NCI-H2029 (cell line): ENCODE data around the gene KIAA0040.

Source experiments
- DNase-seq: peaks from one replicate; lab custom pipeline; 2025; lab: John Stamatoyannopoulos, UW

Gene KIAA0040

DNA sequence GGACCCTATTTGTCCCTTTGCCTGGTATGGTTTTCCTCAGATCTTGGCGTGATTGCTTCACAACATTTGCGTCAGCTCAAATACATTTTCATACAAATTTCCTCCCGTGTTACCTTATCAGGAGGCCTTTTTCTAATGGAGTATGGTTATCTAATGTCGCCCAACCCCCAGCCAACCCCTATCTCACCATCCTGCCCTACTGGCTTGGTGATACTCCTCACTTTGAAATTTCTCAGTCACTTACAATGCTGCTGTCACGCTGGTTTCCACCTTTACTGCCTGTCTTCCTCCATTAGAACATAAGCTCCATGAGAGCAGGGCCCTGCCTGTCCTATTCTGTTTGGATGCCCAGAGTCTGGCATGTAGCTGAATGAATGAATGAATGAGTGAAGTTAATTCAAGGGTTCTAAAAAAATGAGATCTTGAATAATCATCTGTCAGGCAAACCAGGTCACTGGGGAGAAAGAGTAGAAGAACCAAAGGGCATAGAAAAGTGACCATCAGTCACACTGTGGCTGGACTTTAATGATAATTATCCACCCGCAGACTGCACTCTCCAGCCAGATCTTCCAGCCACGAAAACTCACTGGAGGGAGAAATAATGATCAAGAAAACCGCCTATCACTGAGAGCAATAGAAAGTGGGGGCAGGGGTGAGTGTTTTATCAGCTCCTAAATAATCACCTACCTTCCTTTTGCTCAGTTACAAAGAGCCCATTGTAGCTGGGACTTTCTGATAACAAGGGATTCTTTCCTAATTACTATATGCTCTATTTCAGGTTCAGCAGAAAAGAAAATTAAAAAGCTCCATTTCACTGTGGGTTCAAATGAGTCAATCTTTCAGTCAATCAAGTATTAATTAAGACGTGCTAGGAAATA lies 21.3 kb downstream of the KIAA0040 start:
- DNase-seq: no peak

- DNase-seq: peak; percentile 12
Measured at GRCh38 chr1:175169286-175170018, 23.1 kb downstream of the KIAA0040 start.

GRCh38 chr1:175168782-175169181 lies 23.8 kb downstream of the KIAA0040 start:
- no peak for DNase-seq

GRCh38 chr1:175167861-175168260 lies 24.7 kb downstream of the KIAA0040 start:
- DNase-seq: no peak

GRCh38 chr1:175166746-175167145 lies 25.8 kb downstream of the KIAA0040 start:
- DNase-seq: no peak

GRCh38 chr1:175164751-175165150 lies 27.8 kb downstream of the KIAA0040 start:
- DNase-seq: no peak

DNA sequence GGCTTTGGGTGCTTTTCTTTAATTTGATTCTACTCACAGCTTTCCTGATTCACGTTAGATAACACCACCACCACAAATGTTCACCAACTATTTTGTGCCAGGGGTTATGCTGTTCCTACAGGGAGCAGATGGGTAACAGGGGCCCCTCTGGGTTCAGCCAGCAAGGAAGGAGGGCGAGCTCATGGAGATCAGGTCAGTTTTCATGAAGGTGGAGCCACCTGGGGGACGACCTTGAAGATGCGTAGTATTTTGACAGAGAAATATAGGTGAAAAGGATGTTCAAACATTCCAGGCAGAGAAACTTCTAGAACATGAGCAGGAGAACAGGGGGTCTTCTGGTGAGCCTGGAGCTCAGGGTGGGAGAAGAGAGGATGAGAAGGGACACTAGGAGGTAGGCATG lies 28.9 kb downstream of the KIAA0040 start:
- DNase-seq: no peak

DNA sequence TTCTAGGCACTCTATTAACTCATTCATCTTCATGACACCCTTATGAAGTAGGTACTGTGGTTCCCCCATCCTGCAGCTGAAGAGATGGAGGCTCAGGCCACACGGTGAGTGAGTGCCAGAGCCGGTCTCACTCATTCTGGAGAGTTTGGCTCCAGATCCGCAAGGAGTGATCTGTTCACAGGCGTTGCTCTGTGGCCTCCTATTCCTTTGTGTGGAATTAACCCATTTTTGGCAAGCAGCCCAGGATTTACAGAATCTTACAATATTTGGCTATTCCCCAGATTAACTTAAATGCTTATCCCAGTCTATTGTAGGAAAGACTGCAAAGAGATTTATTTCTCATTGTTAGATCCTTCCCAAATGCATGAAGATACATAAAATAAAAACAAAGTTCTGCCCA lies 29.6 kb downstream of the KIAA0040 start:
- DNase-seq: no peak

DNA sequence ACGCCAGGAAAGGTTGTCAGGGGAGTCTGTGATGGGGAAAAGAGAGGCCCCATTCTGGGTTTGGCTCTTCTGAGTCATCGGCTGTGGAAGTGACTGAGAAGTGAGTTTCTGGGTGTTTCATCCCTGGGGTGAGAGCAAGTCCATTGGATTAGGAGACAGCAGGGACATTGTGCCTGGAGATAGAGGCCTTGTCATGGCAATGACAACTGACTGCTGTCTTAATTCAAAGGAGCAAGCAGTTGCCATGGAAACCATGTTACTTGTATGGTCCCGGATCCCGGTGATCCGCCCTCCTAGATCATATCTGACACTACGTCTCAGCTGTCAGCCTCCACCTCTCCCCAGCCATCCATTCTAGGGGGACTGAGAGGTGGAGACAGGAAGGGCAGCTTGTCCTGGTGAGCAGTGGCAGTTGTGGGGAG lies 34.4 kb downstream of the KIAA0040 start:
- no peak for DNase-seq

DNA sequence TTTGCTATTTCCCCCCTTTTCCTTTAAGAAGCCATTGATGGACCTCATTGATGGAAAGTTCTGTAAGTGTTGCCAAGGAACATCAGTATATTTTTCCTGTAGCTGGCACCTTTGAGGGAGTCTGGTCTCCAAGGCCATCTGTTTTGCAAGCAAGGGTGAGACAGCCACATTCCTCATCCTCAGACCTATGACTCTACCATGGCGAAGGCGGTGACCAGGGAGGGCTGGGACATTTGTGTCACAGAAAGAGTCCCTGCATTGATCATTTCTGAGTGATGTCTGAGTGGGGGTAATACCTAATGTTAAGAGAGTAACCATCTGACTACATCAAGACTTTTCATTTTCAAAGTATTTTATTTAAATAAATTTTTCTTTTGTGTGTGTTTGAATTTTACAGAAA lies 35.4 kb downstream of the KIAA0040 start:
- DNase-seq: no peak

DNA sequence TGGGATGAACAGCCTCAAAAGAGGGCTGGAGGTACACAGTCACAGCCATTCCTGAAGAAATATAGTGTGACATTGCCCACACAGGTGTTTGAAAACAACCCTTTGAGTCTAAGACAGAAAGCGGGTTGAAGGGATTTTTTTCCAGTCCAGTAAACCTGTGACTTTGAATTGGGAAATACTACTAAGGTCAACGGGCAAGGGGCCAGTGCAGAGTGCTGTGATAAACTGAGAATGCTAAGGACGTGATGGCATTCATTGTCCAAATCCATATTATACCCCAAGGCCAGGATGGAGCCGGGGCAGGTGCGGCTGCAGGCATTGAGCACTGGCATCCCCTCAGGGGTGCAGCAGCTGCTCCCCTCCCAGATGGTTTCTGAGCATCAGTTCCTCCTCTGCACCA lies 36.6 kb downstream of the KIAA0040 start:
- DNase-seq: no peak

DNA sequence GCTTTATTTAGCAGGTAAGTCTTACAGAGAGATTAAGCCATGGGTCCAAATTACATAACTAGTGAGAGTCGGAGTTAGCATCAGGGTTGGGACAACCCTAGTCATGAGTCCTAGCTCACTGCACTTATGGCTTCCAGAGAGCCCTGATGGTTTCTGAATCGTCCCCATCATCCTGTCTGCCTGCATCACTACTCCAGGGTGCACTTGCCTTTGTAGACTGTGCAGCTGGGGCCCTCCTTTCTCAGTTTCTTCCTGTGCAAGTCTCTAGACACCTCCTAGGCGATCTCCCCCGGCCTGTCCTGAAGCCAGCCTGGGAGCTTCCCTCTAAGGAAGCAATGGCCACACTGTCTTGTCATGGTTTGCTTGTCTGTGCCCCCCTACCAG lies 37.1 kb downstream of the KIAA0040 start:
- no peak for DNase-seq

- DNase-seq: peak; percentile 24
Measured at GRCh38 chr1:175154629-175155472, 37.7 kb downstream of the KIAA0040 start.

GRCh38 chr1:175152006-175152652 lies 40.4 kb downstream of the KIAA0040 start:
- no peak for DNase-seq

DNA sequence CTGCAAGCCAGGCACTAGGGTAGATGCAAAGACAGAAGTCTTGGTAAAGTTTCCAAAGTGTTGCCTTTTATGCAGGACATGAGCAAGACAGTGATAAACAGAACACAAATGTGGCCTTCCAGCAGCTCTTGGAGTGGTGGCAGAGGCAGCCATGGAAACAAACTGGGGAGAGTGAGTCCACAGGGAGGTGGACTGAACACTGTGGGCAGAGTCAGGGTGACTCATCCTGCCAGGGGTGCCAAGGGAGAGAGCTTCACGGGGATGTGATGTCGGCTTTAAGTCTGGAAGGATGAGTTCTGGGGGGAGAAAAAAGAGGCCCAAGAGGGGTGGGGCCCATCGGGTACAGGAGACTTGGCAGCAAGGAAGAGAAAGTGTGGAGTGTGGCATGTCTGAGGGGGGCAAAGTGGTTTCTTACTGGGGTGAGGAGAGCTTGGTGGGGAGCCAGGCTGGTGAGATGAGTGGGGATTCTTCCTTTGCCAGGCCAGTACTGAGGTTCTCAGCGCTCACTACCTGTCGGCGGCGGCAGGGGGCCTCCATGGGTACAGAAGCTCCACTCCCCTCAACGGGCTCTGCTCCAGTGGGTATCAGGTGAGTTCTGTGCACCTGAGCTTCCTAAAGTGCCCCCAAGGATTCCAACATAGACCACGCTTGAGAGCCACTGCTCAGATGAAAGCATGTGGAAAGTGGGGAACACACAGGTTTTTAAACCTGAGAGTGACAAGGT lies 41.8 kb downstream of the KIAA0040 start:
- DNase-seq: no peak

DNA sequence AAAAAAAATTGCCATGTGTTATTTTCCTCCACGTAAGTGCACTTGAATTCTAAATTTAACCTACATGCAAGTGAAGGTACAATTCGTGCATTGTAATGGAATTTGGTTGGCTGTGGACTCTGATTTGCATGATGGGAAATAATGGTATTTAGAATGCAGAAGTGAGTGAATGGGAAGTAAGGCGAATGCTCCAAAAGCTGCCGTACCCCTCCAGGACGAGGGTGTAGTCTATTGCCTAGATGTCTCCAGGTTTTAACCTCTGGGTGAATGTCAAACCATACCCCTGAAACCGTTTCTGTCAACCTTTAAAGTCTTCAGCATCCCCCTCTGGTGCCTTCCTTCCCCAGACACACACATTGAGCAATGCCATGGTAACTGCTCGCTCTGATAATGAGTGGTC lies 44.5 kb downstream of the KIAA0040 start:
- DNase-seq: no peak

- no peak for DNase-seq
Measured at GRCh38 chr1:175147569-175147968, 45.0 kb downstream of the KIAA0040 start.

- no peak for DNase-seq
Measured at GRCh38 chr1:175146529-175147213, 45.9 kb downstream of the KIAA0040 start.

DNA sequence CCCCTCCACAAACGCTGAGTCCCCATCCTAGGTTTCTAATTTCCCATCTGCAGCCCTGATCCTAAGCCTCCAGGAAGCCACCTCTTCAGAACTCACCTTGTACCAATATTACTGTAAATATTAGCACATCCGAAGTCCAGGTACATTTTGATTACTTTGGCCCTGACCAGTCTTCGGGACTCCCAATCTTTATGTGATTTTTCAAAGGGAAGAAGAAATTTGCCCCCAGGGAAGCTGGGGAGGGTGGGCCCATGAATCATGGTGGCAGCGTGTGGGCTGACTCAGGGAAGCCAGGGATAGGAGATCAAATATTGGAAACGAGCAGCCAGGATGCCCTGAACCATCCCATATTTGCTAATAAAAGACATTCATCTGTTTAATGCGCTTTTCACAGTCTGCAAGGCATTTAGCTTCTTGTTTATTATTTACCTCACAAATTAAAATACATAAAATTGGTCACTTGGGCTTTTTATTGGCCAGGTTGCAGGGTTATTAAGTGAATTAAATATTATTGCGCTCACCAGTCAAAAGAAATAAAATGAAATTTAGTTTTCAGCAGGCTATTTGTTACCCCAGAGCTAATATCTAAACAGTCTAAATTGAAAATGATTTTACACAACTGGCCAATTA lies 46.6 kb downstream of the KIAA0040 start:
- no peak for DNase-seq

- DNase-seq: no peak
Measured at GRCh38 chr1:175138579-175138978, 54.0 kb downstream of the KIAA0040 start.
